GM18861 (cell line): ENCODE measurements around the gene MRPL52.
"Not testable (repeated sequence)": the region's sequence is repeated elsewhere in the genome, so short reads cannot be mapped to it uniquely, and the experiment has no call there.

ENCODE experiments used
- ATAC-seq: cut with Tn5 transposase; IDR thresholded peaks from one replicate; pipeline ENCODE4 v1.9.1; 2021; ENCODE audit not compliant: unreplicated experiment

Gene MRPL52

DNA sequence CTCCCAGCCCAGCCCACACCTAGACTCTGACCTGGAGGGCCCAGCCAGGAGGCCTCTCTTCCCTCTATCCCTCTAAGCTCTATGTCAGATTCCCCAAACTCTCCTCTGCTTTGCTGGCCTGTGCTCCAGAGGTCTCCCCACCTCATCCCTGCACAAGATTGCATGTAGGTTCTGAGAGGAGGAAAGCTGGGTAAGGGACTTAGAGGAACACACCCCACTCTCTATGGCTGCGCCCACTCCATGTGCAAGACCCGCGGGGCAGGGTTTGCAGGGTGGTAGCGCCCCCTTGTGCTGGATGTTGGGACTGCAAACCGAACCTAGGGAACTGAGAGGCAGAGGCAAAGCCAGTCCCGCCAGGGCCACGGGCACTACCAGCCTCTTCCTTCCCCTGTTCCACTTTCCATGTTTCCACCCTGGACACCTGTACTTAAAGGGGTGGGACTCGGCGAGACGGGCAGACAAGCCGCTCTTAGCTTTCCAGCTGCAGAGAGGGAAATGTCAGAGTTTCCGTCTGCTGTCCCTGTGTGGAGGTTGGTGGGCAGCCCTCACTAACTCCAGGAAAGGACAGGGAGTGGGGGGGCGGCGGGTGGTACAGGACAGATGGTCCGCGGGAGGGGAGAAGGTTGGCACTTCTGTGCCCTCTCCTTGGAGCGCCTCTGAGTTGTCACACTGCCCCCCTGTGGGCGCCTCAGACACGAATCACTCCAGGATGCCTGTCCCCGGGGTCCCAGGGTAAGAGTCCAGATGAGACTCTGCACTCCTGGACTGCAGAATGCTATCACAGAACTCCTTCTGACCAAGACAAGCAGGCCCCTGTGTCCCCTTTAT is 23.5 kb downstream of the MRPL52 start:
- ATAC-seq = no peak

DNA sequence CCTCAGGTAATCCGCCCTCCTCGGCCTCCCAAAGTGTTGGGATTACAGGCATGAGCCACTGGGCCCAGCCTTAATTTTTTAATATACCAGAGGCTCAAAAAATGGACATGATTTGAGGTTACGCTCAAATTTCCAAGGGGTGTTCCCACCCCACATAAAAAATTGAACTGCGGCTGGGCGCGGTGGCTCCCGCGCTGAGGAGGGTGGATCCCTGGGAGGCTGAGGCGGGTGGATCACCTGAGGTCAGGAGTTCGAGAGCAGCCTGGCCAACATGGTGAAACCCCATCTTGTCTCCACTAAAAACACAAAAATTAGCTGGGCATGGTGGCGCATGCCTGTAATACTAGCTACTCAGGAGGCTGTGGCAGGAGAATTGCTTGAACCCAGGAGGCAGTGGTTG is 24.6 kb downstream of the MRPL52 start:
- not testable (repeated sequence) for ATAC-seq

DNA sequence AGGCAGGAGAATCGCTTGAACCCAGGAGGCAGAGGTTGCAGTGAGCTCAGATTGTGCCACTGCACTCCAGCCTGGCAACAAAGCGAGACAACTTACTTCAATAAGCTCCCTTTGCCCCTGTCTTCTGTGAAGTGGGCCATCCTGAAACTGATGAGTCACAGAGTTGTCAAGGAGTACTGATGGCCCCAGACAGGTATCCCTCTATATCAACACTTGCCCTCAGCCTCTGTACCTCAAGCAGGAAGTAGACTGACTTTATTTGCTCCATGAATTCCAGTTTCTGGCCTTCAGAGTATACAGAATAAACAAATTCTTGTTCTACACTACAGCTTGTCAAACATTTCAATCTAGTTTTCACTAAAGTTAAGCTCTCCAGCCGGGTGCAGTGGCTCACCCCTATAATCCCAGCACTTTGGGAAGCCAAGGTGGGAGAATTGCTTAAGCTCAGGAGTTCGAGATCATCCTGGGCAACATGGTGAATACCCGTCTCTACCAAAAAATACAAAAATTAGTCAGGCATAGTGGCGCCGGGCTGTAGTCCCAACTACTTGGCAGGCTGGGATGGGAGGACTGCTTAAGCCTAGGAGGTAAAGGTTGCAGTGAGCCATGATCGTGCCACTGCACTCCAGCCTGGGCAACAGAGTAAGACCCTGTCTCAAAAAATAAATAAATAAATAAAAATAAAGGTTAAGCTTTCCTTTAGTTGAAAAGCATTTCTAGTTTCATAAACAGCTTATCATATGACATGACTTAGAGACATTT is 25.5 kb downstream of the MRPL52 start:
- ATAC-seq = no peak

DNA sequence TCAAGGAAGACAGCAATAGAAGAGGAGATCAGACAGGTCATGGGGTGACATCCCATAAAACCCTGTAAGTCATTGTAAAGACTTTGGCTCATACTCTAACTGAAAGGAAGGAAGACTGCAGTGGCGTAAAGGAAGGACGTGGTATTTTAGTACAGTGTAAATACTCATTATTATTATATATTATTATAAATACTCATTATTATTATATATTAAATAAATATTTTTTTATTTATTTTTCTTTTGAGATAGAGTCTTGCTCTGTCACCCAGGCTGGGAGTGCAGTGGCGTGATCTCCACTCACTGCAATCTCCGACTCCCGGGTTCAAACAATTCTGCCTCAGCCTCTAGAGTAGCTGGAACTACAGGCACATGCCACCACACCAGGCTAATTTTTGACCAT is 26.7 kb downstream of the MRPL52 start:
- ATAC-seq = no peak

GRCh38 chr14:22860377-22860776 is 30.7 kb downstream of the MRPL52 start:
- ATAC-seq = not testable (repeated sequence)

- ATAC-seq = no peak
Observed at GRCh38 chr14:22861651-22862050, 32.0 kb downstream of the MRPL52 start.

DNA sequence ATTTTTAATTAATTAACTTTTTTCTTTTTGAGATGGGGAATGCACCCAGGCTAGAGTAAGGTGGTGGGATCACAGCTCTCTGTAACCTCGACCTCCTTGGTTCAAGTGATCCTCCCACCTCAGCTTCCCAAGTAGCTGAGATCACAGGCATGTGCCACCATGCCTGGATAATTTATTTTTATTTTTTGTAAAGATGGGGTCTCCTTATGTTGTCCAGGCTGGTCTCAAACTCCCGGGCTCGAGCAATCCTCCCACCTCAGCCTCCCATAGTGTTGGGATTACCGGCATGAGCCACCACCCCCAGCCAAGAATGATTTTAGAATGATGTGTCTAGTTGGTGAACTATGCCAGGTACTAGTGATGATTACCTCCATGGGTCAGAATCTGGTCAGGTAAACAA is 35.3 kb downstream of the MRPL52 start:
- no peak for ATAC-seq

GRCh38 chr14:22865424-22866405 is 36.0 kb downstream of the MRPL52 start:
- ATAC-seq = no peak

DNA sequence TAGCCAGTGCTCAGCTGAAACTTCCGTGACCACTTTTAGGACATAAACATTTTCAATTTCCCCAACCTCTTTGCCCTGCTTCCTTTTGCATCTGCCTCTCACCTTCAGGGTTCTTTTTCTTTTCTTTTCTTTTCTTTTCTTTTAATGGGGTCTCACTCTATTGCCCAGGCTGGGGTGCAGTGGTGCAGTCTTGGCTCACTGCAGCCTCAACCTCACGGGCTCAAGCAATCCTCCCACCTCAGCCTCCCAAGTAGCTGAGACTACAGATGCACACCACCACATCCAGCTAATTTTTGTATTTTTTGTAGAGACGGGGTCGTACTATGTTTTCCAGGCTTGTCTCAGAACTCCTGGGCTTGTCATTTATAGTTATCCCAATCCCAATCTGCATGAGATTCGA is 37.2 kb downstream of the MRPL52 start:
- no peak for ATAC-seq

GRCh38 chr14:22870811-22871223 is 41.1 kb downstream of the MRPL52 start:
- ATAC-seq = peak; percentile 52

GRCh38 chr14:22871224-22872032 is 41.7 kb downstream of the MRPL52 start, which contains the start of gene LRP10:
TSS of gene LRP10 (plus strand) at chr14:22871740. CDS start at chr14:22872304, 564 bp downstream.
- peak; percentile 74 for ATAC-seq

- peak; percentile 12 for ATAC-seq
Observed at GRCh38 chr14:22872033-22872832, 42.5 kb downstream of the MRPL52 start.

DNA sequence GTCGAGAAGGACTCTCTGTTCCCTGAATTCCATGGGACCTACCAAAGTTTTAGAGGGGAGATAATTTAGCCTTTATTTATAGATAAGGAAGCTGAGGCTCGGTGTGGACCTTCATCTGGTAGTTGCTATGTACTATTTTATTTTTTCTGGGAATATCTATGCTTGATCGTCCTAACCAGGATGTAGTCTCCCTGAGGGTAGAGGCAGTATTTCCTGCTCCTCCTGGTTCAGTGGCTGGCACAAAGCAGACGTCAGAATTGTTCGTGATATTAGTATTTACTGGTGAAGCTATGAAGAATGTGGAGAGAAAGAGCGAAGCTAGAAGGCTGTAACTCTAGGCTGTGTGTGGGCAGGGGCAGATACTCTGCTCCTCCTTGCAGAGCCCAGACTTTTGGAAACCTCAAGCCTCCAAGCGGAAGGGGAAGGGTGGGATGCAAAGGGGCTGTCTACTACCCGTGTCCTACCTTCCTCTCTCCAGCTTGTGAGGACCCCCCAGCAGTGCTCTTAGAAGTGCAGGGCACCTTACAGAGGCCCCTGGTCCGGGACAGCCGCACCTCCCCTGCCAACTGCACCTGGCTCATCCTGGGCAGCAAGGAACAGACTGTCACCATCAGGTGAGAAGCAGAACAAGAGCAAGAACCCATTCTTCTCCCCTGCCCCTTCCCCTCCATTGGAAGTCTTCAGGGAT is 43.3 kb downstream of the MRPL52 start:
- no peak for ATAC-seq

DNA sequence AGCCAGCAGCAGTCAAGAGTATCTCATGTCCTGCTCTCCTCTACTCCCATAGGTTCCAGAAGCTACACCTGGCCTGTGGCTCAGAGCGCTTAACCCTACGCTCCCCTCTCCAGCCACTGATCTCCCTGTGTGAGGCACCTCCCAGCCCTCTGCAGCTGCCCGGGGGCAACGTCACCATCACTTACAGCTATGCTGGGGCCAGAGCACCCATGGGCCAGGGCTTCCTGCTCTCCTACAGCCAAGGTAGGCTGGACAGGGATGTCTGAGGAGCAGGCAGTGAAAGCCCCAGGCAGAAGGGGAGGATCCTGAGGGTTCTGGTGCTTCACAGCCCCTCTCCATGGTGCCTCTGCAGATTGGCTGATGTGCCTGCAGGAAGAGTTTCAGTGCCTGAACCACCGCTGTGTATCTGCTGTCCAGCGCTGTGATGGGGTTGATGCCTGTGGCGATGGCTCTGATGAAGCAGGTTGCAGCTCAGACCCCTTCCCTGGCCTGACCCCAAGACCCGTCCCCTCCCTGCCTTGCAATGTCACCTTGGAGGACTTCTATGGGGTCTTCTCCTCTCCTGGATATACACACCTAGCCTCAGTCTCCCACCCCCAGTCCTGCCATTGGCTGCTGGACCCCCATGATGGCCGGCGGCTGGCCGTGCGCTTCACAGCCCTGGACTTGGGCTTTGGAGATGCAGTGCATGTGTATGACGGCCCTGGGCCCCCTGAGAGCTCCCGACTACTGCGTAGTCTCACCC is 45.5 kb downstream of the MRPL52 start:
- no peak for ATAC-seq

DNA sequence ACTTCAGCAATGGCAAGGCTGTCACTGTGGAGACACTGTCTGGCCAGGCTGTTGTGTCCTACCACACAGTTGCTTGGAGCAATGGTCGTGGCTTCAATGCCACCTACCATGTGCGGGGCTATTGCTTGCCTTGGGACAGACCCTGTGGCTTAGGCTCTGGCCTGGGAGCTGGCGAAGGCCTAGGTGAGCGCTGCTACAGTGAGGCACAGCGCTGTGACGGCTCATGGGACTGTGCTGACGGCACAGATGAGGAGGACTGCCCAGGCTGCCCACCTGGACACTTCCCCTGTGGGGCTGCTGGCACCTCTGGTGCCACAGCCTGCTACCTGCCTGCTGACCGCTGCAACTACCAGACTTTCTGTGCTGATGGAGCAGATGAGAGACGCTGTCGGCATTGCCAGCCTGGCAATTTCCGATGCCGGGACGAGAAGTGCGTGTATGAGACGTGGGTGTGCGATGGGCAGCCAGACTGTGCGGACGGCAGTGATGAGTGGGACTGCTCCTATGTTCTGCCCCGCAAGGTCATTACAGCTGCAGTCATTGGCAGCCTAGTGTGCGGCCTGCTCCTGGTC is 46.1 kb downstream of the MRPL52 start:
- no peak for ATAC-seq

DNA sequence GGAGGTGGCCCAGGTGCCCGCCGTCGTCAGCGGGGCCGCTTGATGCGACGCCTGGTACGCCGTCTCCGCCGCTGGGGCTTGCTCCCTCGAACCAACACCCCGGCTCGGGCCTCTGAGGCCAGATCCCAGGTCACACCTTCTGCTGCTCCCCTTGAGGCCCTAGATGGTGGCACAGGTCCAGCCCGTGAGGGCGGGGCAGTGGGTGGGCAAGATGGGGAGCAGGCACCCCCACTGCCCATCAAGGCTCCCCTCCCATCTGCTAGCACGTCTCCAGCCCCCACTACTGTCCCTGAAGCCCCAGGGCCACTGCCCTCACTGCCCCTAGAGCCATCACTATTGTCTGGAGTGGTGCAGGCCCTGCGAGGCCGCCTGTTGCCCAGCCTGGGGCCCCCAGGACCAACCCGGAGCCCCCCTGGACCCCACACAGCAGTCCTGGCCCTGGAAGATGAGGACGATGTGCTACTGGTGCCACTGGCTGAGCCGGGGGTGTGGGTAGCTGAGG is 47.4 kb downstream of the MRPL52 start:
- ATAC-seq = no peak
